Measurements from ENCODE around the gene TXNDC12. TPM values are rescaled to one million over a fixed set of nuclear protein-coding genes. Genes with fewer than 3 reads are reported as not detected.
"Not testable (repeated sequence)": the region's sequence is repeated elsewhere in the genome, so short reads cannot be mapped to it uniquely, and the experiment has no call there.

TXNDC12 gene
- total RNA-seq, 6 donors from 2014 or later: 8.4 to 54.0 (median 26.6) TPM

- Histone ChIP-seq H3K27me3 (no peaks in the 10 kb centered on the region), H3K9me3 (no peaks in the 10 kb centered on the region), H3K36me3 (peaks cover 7 to 59% (median 34%) of the 10 kb centered on the region in 4 donors), H3K4me3 (no peak overlapping the region), H3K27ac (no peak overlapping the region), H3K4me1 (peaks cover under 1 to 10% (median 7%) of the 10 kb centered on the region in 4 donors)
- ATAC-seq (ENCODE audit: low FRiP score in 2 of 2): no peak
- WGBS, 2 donors: 93 to 100% methylated on average over 2 of the region's 2 CpGs
- no peak for DNase-seq
- TF ChIP-seq EP300 (IDR thresholded peaks at IDR 0.05) (no peak), POLR2AphosphoS5 (IDR thresholded peaks at IDR 0.05) (no peak), POLR2A (IDR thresholded peaks at IDR 0.05) (no peak)
These were observed 28.7 kb downstream of the TXNDC12 start for GRCh38 chr1:52026278-52026677.

- Histone ChIP-seq H3K4me1 (no peaks in the 10 kb centered on the region), H3K4me3 (no peak overlapping the region), H3K27ac (no peak overlapping the region), H3K9me3 (no peaks in the 10 kb centered on the region), H3K27me3 (no peaks in the 10 kb centered on the region), H3K36me3 (peaks cover 7 to 72% (median 43%) of the 10 kb centered on the region in 4 donors)
- DNase-seq (no peak), ATAC-seq (ENCODE audit: low FRiP score in 2 of 2) (no peak)
- 79 to 91% methylated on average over 2 of the region's 2 CpGs for WGBS, 2 donors
- no peak for TF ChIP-seq POLR2A (IDR thresholded peaks at IDR 0.05)
- TF ChIP-seq POLR2AphosphoS5 (IDR thresholded peaks at IDR 0.05): no peak
- TF ChIP-seq EP300 (IDR thresholded peaks at IDR 0.05): no peak
- TF ChIP-seq CTCF (IDR thresholded peaks at IDR 0.05): no peak
These were observed 32.9 kb downstream of the TXNDC12 start for GRCh38 chr1:52022133-52022532.

- H3K27ac ChIP-seq: no peak overlapping the region
- no peaks in the 10 kb centered on the region for H3K36me3 ChIP-seq
- 89 to 91% methylated on average over 7 of the region's 7 CpGs for WGBS, 2 donors
- TF ChIP-seq POLR2AphosphoS5 (IDR thresholded peaks at IDR 0.05): no peak
- TF ChIP-seq POLR2A (IDR thresholded peaks at IDR 0.05): no peak
- no peak for TF ChIP-seq CTCF (IDR thresholded peaks at IDR 0.05)
- no peak for TF ChIP-seq EP300 (IDR thresholded peaks at IDR 0.05)
- DNase-seq: no peak
- no peak for ATAC-seq (ENCODE audit: low FRiP score in 2 of 2)
- peaks cover 0 to 4% (median 2%) of the 10 kb centered on the region in 4 donors for H3K4me1 ChIP-seq
- H3K9me3 ChIP-seq: no peaks in the 10 kb centered on the region
- no peak overlapping the region for H3K4me3 ChIP-seq
- H3K27me3 ChIP-seq: no peaks in the 10 kb centered on the region
These were observed 46.8 kb downstream of the TXNDC12 start for GRCh38 chr1:52008071-52008809.

GRCh38 chr1:52007215-52008002 is 47.6 kb downstream of the TXNDC12 start:
- ATAC-seq (ENCODE audit: low FRiP score in 2 of 2) (peak in 1 of 2 donors; percentile 39), DNase-seq (no peak)
- H3K4me3 ChIP-seq: no peak overlapping the region
- TF ChIP-seq POLR2A (IDR thresholded peaks at IDR 0.05): no peak
- TF ChIP-seq POLR2AphosphoS5 (IDR thresholded peaks at IDR 0.05): no peak
- no peak for TF ChIP-seq CTCF (IDR thresholded peaks at IDR 0.05)
- TF ChIP-seq EP300 (IDR thresholded peaks at IDR 0.05): no peak
- H3K9me3 ChIP-seq: no peaks in the 10 kb centered on the region
- peaks cover 0 to 4% (median 2%) of the 10 kb centered on the region in 4 donors for H3K4me1 ChIP-seq
- no peak overlapping the region for H3K27ac ChIP-seq
- no peaks in the 10 kb centered on the region for H3K36me3 ChIP-seq
- H3K27me3 ChIP-seq: no peaks in the 10 kb centered on the region
- WGBS, 2 donors: 48 to 65% methylated on average over 4 to 5 of the region's 5 CpGs

GRCh38 chr1:52006081-52006553 is 48.9 kb downstream of the TXNDC12 start:
- not testable (repeated sequence) for ATAC-seq (ENCODE audit: low FRiP score in 2 of 2); H3K36me3 ChIP-seq; H3K4me1 ChIP-seq; DNase-seq; H3K27ac ChIP-seq; H3K4me3 ChIP-seq; H3K9me3 ChIP-seq; H3K27me3 ChIP-seq
- WGBS, 2 donors: 39 to 49% methylated on average over 3 to 5 of the region's 5 CpGs

GRCh38 chr1:52005548-52005947 is 49.4 kb downstream of the TXNDC12 start:
- H3K36me3 ChIP-seq; H3K27ac ChIP-seq; H3K4me1 ChIP-seq; H3K4me3 ChIP-seq; DNase-seq; ATAC-seq (ENCODE audit: low FRiP score in 2 of 2); H3K9me3 ChIP-seq; H3K27me3 ChIP-seq: not testable (repeated sequence)
- WGBS, 2 donors: 46 to 63% methylated on average over 3 of the region's 3 CpGs
